ENCODE measurements around the gene KRT7.
A peak's percentile ranks its signal among the peaks of the same experiment; 100 is the strongest.
"Not testable (repeated sequence)": the region's sequence is repeated elsewhere in the genome, so short reads cannot be mapped to it uniquely, and the experiment has no call there.

KRT7 gene

GRCh38 chr12:52280796-52281560 lies 47.9 kb downstream of the KRT7 start:
- DNase-seq: no peak

GRCh38 chr12:52284562-52285171 lies 51.6 kb downstream of the KRT7 start:
- DNase-seq: no peak

- no peak for DNase-seq
These were observed 52.2 kb downstream of the KRT7 start for GRCh38 chr12:52285172-52285745.

GRCh38 chr12:52285851-52286530 lies 52.9 kb downstream of the KRT7 start:
- DNase-seq: no peak

- not testable (repeated sequence) for DNase-seq
These were observed 54.1 kb downstream of the KRT7 start for GRCh38 chr12:52286857-52287785.

GRCh38 chr12:52287816-52288805 lies 55.1 kb downstream of the KRT7 start:
- DNase-seq: peak; percentile 15

GRCh38 chr12:52290483-52291134 lies 57.6 kb downstream of the KRT7 start:
- DNase-seq: not testable (repeated sequence)

- DNase-seq: no peak
These were observed 58.4 kb downstream of the KRT7 start, which contains the start of gene KRT81 for GRCh38 chr12:52291267-52291935. KRT81 (minus strand) TSS chr12:52291534; CDS start chr12:52291465, 69 bp downstream.

GRCh38 chr12:52293926-52294325 lies 60.9 kb downstream of the KRT7 start:
- DNase-seq: no peak

- no peak for DNase-seq
These were observed 61.8 kb downstream of the KRT7 start for GRCh38 chr12:52294803-52295202.

GRCh38 chr12:52295663-52296062 lies 62.6 kb downstream of the KRT7 start:
- peak; percentile 63 for DNase-seq

GRCh38 chr12:52296572-52297215 lies 63.7 kb downstream of the KRT7 start:
- no peak for DNase-seq

Data from hematopoietic multipotent progenitor cell treated with erythropoietin and hydrocortisone succinate and interleukin-3 and kit ligand, for 6 days (in vitro differentiated cells).